Airway epithelial cell (primary cell): Measurements from ENCODE around the gene MCM5. TPM values are rescaled to one million over a fixed set of nuclear protein-coding genes. Genes with fewer than 3 reads are reported as not detected.

Experiments used
- total RNA-seq: library from RNA; depleted of rRNA; stranded (reverse); fragments of >200 nt; gene quantifications from 2 replicates; pipeline ENCODE4 v1.2.3, GENCODE V29; 2015

Gene MCM5
- 55.2 and 86.5 TPM in 2 replicates for total RNA-seq

DNA sequence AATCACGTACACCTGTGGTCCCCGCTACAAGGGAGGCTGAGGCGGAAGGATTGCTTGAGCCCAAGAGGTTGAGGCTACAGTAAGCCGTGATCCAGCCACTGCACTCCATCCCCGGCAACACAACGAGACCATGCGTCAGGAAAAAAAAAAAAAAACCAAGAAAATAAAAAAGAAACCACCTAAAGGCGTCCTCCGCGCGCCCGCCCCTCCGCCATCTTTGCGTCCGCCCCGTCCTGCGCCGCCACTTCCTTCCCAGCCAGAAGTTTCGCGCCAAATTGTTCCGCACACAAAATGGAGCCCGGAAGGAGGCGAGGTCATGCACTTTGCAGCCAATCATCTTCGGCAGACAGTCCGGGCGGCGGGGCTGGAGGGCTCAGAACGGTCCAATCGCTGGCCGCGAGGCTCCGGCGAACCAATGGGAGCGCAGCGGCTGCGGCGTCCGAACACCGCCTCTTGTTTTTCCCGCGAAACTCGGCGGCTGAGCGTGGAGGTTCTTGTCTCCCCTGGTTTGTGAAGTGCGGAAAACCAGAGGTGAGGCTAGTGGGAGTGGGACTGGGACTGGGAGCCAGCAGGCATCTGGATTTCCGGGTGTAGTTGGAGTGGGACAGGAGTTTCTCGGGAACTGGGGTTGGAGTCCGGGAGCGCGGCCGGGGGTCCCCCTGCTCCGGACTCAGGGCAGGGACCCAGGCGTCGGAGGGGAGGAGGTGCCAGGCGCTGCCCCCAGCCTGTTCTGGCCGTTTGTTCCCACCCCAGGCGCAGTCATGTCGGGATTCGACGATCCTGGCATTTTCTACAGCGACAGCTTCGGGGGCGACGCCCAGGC is at the start of gene MCM5:
MCM5 (plus strand) TSS at position 463 of the 823 bp plus-strand sequence; CDS start at position 762, 299 bp downstream.

GRCh38 chr22:35380537-35381423 is 19.2 kb upstream of the MCM5 start, which contains the start of gene HMOX1:
TSS of gene HMOX1 (plus strand) at chr22:35381096. CDS start at chr22:35381174, 78 bp downstream.

Other genes with a start within 250 kb of the MCM5 start
- gene HMGXB4, start 142.6 kb upstream of the MCM5 start, total RNA-seq: 10.0 and 17.8 TPM in 2 replicates
- 24.7 and 26.9 TPM in 2 replicates for gene TOM1, start 100.2 kb upstream of the MCM5 start, total RNA-seq
- gene HMOX1, start 19.0 kb upstream of the MCM5 start, total RNA-seq: 1.0 and 1.4 TPM in 2 replicates
- not detected in 2 replicates for gene RASD2, start 140.7 kb downstream of the MCM5 start, total RNA-seq
- gene MB, start 217.2 kb downstream of the MCM5 start, total RNA-seq: not detected in 2 replicates
- gene APOL6, start 248.3 kb downstream of the MCM5 start, total RNA-seq: 1.7 and 2.4 TPM in 2 replicates